HG03175 (cell line): Measurements from ENCODE around the gene INS.

Experiments used
- ATAC-seq: cut with Tn5 transposase; IDR thresholded peaks from one replicate; pipeline ENCODE4 v1.9.1; 2021; ENCODE audit warnings: mild to moderate bottlenecking, moderate library complexity; ENCODE audit not compliant: unreplicated experiment

INS gene

DNA sequence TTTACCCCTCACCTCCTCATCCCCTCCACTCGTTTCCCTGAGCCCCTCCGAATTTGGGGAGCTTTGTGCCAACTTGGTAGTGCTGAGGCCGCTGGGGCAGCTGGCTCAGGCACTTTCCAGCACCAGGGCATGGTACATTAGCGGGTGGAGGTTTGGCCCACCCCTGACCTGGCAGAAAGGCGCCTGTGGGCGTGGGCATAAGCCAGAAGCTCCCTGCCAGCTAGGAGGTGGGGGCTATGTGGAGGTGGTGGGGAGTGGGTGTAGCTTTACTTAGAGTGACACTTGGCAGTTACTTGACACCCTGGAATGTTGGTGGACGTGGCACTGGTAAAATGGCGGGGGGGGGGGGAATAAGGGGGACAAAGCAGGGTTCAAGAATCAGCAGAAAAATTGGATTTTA is 11.5 kb downstream of the INS start:
- ATAC-seq, result no peak

DNA sequence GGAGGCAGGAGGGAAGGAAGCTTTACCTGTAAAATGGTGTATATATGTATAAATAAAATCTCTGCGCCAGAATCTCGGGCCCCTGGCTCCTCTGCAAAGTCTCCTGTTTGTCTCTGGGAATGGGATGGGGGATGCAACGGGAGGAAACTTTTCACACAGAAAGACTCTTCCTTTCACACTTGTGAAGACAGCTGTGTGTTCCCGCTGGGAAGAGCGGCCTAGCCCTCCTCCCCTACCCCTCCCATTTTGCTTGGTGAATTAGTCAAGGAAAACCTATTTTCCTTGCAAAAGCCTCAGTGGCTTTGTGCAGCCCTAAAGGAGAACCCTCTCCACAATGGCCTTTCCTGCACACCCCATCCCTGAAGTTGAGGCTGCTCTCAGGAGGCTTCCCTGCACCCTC is 12.4 kb downstream of the INS start:
- no peak for ATAC-seq

- no peak for ATAC-seq
Observed at GRCh38 chr11:2147391-2147790, 13.6 kb downstream of the INS start.

DNA sequence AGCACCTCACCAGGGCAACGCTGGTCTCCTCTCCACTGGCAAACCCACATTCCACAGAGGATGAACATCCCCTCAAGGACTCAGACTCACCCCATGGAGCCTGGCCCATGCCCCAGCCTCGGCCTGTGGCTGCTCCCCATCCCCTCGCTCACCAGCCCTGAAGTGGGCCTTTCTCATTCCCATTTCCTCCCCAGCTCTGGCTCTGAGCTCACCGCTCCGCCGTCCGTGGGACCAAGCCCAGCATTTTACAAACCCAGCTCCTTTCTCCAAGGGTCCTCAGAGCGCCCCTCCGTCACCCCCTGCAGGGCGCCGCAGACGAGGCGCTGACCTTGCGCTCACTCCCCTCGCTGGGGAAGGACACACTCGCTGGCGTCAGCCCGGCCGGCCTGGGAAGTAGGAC is 15.0 kb downstream of the INS start:
- ATAC-seq, result no peak

DNA sequence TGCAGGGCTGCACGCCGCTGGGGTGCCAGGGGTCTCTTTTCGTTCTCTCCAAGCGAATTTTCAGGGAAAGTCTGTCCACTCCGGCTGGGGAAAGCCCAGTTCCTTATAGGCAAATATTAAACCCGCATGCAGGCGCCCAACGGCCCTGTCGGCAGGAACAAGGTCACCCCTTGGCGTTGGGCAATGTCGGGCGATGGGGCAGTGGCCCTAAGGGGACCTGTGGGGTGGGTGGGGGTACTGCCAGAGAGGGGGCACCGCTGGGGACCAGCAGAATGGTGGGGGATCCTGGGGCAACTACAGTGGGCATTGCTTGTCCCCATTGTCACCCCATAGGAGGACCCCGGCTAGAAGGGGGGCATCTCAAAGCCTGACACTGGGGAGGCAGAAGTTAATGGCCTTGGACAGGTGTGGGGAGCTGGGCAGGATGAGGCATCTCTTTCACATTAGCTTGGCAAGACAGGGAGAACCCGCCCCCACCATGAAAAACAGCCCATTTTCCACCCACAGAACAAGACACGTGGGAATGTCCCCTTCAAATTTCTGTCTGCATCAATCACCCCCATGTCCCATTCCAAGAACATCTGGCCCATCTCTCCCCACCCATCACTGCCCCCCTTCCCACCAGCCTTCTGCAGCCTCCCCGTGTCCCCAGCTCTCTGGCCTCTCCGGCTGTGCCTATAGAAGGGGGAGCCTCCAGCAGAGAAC is 16.3 kb downstream of the INS start:
- no peak for ATAC-seq

DNA sequence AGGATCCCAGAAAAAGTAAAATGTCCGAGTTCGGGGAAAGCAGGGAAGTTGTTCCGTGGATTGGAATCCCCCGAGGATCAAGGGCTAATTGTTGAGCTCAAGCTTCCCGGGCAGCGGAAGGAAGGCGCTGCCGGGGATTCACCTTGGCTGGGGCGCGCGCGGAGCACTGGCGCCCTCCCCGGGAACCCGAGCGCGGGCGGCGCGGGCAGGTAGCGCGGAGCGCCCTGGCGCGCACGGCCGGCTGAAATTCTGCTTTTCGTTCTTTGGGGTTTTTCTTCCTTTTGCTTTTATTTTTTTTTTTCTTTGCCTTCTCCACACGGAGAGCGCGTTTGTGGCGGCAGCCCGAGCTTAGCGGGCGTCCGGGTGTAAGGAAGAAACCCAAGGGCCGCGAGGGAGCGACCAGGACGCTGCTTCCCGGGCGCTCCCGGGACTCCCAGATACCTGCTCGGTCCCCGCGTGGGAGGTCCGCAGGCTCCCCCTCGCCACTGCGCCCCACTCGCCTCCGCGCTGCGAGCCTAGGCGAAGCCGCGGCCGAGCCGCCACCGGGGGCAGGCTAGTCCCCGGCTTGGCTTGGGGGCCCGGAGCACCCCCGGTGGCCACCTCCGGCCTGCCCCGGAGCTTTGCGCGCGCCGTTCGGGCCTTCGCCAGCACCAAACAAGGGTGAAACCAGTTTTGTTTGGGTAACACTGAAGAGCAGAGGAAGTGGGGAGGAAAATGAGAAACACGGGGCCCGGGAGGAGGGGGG is 17.0 kb downstream of the INS start:
- no peak for ATAC-seq

DNA sequence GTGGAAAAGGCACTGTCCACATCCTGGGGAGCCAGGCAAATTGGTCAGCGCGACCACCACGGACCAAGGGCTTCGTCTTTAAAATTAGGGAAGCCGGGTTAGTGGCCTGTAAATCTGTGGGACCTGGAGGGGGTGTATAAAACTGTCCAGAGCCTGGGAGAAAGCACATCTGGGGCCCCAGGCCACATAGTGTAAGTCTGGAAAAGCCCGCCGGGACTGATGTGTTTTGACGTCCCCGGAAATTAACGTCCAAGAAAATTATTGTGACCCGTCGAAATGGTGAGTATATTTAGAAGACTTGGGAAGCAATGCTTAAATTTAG is 17.6 kb downstream of the INS start:
- no peak for ATAC-seq

GRCh38 chr11:2142762-2143202 is 18.2 kb downstream of the INS start:
- ATAC-seq, result no peak

DNA sequence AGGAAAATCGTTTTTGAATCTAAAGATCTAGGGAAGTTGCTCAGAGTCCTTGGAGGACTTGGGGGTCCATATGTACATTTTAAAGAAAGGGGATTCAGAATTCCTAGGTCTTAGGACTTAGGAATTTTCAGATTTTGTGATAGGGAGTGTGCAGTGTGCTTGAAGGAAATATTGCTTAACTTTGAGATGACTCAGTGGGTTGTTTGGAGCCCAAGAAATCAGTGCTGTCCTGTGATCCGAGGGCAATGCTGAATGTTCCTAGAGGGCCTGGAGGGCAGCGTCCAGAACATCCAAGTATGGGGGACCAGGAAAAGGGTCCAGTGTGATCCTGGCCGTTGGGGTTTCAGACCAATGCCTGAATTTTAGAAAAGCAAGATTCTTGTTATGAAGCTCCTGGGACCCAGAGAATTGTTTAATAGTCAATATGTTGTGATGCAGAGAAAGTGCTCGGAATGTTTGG is 18.7 kb downstream of the INS start:
- ATAC-seq, result no peak

- no peak for ATAC-seq
Observed at GRCh38 chr11:2140411-2141400, 20.3 kb downstream of the INS start.

DNA sequence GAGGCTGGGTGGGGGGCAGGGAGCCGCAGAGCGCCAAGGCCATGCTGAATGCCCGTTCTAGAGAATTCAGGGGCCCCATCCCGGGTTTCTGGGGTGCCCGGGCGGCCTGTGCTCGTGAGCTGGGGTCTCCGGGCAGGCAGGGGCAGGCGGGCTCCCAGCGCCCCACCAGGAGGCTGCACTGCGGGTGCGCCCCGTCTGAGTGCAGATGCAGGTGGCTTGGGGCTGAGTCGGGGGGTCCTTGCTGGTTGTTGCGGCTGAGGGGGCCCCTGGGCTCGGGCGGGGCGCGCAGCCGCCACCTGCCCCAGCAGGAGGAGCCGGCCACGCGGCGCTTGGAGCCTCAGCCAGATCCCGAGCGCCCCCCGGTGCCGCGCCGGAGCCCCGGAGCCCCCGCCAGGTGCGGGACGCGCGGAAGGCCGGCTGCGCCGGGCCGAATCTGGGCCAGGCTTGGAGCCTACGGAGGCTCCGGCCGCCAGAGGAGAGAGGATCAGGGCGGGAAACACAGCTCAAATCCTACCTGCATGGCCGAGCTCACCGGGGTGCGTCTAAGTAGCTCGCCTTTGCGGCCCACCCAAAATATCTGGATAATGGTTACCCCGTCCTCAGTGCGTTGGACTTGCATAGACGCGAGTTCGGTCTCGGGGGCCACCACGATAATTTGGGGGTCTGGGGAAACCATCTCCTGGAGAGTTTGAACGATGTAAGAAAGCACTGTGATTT is 21.2 kb downstream of the INS start:
- no peak for ATAC-seq

DNA sequence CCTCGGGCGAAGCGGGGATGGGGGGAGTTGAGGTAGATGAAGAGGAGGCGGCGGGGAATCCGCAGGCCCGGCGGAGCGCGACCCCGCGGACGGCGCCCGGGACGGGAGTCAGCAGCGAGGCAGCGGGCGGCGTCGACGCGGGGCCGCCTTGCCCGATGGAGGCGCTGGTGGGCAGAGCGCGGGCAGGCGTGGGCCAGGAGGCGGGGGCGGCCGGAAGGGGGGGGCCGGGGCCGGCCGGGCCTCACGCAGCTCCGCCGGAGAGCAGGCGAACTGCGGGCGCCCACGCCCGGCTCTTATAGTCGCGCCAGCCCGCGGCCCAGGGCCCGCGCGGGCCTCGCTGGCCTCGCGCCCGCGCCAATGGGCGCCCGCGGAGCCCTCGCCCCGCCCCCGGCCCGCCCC is 21.9 kb downstream of the INS start, which contains the start of gene IGF2:
Gene IGF2 (minus strand): TSS at position 267 of the 399 bp plus-strand sequence. CDS start 3,866 bp downstream, outside the sequence.
- no peak for ATAC-seq

DNA sequence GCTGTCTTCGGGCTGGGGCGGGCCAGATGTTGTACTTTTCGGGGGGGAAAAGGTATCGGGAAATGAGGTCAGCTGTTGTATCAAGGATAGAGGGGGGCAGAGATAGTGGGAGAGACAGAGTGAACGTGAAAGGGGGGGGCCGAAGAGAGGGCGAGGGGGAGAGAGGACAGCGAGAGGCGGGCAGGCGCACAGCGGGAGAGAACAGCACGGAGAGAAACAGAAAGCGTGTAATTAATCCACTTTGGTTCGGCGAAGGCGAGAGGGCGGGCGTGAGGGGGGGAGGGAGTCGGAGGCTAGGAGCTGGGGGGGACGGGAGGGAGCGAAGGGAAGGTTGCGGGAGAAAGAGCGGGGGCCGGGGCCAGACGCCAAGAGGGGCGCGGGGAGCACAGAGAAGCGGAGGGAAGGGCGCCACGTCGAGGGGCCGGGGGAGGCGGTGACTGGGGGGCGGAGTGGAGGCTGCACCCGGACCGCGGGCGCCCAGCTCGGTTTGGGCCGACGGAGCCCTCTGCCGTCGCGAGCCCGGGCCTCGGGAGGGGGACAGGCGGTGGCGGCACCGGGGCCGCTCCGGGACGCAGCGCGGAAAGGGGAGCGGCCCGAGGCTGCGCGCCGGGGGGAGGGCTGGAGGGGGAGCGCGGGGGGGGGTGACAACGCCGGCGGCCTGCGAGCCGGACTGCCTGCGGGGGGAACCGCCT is 22.4 kb downstream of the INS start:
- no peak for ATAC-seq

DNA sequence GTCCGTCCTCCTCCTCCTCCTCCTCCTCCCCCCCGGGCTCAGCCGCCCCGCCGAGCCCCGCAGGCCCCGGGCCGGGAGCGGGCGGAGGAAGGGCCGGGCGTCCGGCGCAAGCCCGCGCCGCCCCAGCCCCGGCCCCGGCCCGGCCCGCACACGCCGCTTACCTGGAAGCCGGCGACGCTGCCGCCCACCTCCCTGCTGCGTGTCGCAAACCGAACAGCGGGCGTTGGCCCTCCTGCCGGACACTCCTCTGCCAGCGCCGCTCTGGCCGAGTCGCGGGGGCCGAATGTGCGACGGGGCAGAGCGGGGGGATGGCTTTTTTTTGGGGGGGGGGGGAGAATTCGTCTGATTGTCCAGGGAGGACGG is 23.0 kb downstream of the INS start:
- ATAC-seq, result no peak

DNA sequence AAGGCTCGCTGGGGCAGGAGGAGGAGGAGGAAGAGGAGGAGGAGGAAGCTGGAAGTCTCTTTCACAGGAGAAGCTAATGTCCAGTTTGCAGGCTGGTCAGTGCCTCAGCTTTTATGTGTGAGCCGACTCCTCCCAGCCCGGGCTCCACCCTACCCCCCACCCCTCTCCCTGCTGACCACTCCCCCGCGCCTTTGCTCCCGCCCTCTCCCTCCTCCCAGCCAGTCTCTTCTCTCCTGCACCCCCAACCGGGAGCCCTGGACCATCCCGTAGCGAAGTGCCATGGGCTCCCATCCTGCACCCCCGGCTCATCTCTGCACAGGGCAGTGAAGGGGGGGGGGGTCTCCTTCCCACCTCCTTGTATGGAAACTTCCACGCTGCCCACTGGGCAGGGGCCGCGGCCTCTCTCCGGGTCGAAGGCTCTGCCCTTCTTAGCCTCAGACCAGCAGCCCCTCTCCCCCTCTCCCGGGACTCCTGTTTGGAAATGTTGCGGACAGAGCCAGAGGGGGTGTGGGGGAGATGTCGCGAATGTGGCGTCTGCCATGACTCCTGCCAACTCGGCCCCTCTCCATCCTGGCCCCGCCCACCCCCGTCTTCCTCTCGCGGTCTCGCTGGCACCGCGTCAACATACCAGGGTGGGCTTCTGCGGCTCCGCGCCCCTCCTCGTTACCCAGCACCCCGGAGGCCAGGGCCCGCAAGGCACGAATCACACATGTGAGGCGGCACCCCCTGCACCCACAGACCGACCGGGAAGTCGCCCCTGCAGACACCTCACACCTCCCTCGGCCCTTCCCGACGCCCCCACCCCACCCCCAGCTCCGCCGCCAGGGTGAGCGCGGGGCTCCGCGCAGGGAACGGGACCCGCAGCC is 23.6 kb downstream of the INS start:
- ATAC-seq, result no peak

DNA sequence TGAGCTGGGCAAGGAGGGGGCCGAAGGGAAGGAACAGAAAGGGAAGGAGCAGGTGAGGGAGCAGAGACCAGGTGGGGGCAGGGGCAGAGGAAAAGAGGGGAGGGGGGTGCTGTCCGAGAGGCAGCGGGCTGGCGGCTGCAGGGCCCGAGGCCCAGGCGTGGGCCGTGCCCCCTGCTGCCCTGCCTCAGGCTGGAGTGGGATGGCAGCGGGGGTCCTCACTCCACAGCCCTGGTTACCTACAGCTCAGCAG is 24.1 kb downstream of the INS start:
- ATAC-seq, result no peak

DNA sequence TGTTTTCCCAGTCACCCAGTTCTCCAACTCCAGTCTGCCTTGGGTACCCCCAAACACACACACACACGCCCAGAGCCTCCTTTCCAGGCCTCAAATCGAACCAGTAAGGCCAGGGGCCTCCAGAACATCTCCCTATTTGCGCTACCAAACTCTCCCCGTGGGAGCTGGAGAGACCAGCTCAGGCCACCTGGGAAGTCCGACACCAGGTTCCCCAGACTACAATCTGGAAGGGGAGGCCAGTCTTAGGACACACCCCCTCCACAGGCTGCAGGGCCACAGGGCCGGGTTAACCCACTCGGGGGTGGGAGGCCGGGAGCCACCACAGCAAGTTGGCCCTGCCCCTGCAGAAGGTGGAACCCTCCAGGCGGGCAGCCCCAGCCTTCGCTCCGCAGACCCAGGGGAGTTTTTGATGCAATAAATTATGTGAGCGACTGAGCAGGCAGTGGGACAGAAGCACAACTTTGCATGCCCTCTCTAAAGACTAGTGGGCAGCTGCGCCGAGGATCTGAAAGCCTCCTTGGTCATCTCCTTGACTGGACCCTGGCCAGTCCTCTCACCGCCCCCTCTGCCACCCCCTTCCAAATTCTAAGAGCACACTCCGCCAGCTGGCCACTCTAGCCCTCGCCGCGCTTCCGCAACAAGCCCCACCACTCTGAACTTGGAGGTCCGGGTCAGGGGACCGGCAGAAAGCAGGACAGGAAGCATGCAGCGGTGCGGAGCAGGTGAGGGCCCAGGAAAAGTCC is 24.6 kb downstream of the INS start:
- no peak for ATAC-seq

DNA sequence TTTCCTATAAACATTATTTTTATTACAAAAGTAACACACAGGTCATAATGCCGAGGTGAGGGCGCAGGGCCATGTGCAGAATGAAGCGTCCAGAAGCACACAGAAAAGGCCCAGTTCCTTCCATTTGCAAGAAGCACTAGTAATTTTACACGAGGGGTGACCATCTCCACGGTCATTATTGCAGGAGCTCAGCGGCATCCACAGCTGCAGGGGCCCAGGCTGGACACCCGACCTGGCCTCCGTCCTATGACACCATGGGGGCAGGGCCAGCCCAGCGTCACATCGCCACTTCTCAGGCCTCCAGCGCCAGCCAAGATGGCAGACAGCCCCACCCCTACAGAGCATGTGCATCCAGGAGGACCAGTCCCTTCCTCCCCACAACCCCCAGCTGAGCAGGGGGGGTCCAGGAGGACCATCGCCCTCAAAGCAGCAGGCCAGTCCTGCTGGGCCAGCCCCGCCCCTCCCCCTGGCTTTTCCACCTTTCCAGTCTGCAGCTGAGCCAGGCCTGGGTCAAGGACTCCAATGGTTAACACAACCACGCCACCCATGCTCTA is 25.3 kb downstream of the INS start:
- no peak for ATAC-seq
